ENCODE results near the gene HYAL3. TPM values are rescaled to one million over a fixed set of nuclear protein-coding genes. Genes with fewer than 3 reads are reported as not detected.

The HYAL3 gene
- polyA plus RNA-seq, 1 experiment, result 3.0 TPM

GRCh38 chr3:50296721-50297383, 2.4 kb downstream of the HYAL3 start:
- Histone ChIP-seq H3K27ac (ENCODE audit: low read depth, low read length) (no peak overlapping the region), H3K9me3 (ENCODE audit: control insufficient read depth, insufficient read depth, low read length) (no peaks in the 10 kb centered on the region; the same call in 1 of the 2 replicates), H3K27me3 (ENCODE audit: control insufficient read depth, insufficient read depth, low read length) (no peaks in the 10 kb centered on the region), H3K4me3 (ENCODE audit: low read depth, low read length) (no peak overlapping the region)
- no peak for TF ChIP-seq CTCF (IDR thresholded peaks at IDR 0.05; ENCODE audit: low read depth, low read length)
- no peak for DNase-seq (ENCODE audit: low read depth, low spot score)
- CTCF ChIA-PET, result interaction anchor here (0.7 to 1.6 kb wide), 2 partner anchors 50 to 70 kb away, joined by 3 to 4 read pairs; no protein-coding TSS in a partner anchor
- POLR2A ChIA-PET, result no interaction called here

- DNase-seq (ENCODE audit: low read depth, low spot score), result no peak
- no peaks in the 10 kb centered on the region for H3K27me3 ChIP-seq (ENCODE audit: control insufficient read depth, insufficient read depth, low read length)
- H3K27ac ChIP-seq (ENCODE audit: low read depth, low read length), result no peak overlapping the region
- H3K4me3 ChIP-seq (ENCODE audit: low read depth, low read length), result no peak overlapping the region
- no peaks in the 10 kb centered on the region; the same call in 1 of the 2 replicates for H3K9me3 ChIP-seq (ENCODE audit: control insufficient read depth, insufficient read depth, low read length)
- ChIA-PET CTCF (interaction anchor here (1.2 kb wide), 1 partner anchor 21 kb away, joined by 4 read pairs; no protein-coding TSS in a partner anchor), POLR2A (interaction anchor here (1.1 kb wide), 1 partner anchor 12 kb away, joined by 3 read pairs; no protein-coding TSS in a partner anchor)
- no peak for TF ChIP-seq CTCF (IDR thresholded peaks at IDR 0.05; ENCODE audit: low read depth, low read length)
These were observed 3.4 kb downstream of the HYAL3 start for GRCh38 chr3:50295553-50296431.

- ChIA-PET CTCF (interaction anchor here (1.2 kb wide), 1 partner anchor 20 kb away, joined by 4 read pairs; no protein-coding TSS in a partner anchor), POLR2A (interaction anchor here (1.1 kb wide), 1 partner anchor 11 kb away, joined by 3 read pairs; no protein-coding TSS in a partner anchor)
- no peak for TF ChIP-seq CTCF (IDR thresholded peaks at IDR 0.05; ENCODE audit: low read depth, low read length)
- H3K27ac ChIP-seq (ENCODE audit: low read depth, low read length), result no peak overlapping the region
- no peaks in the 10 kb centered on the region; the same call in 1 of the 2 replicates for H3K9me3 ChIP-seq (ENCODE audit: control insufficient read depth, insufficient read depth, low read length)
- H3K4me3 ChIP-seq (ENCODE audit: low read depth, low read length), result no peak overlapping the region
- no peak for DNase-seq (ENCODE audit: low read depth, low spot score)
- no peaks in the 10 kb centered on the region for H3K27me3 ChIP-seq (ENCODE audit: control insufficient read depth, insufficient read depth, low read length)
These were observed 4.5 kb downstream of the HYAL3 start for GRCh38 chr3:50294492-50295403.

GRCh38 chr3:50294089-50294488, 5.1 kb downstream of the HYAL3 start:
- H3K9me3 ChIP-seq (ENCODE audit: control insufficient read depth, insufficient read depth, low read length), result no peaks in the 10 kb centered on the region; the same call in 1 of the 2 replicates
- POLR2A ChIA-PET, result interaction anchor here (1.1 kb wide), 1 partner anchor 10 kb away, joined by 3 read pairs; no protein-coding TSS in a partner anchor
- H3K4me3 ChIP-seq (ENCODE audit: low read depth, low read length), result no peak overlapping the region
- no peak overlapping the region for H3K27ac ChIP-seq (ENCODE audit: low read depth, low read length)
- H3K27me3 ChIP-seq (ENCODE audit: control insufficient read depth, insufficient read depth, low read length), result no peaks in the 10 kb centered on the region
- no peak for DNase-seq (ENCODE audit: low read depth, low spot score)
- CTCF ChIA-PET, result interaction anchor here (0.6 kb wide), 1 partner anchor 27 kb away, joined by 3 read pairs; no protein-coding TSS in a partner anchor
- TF ChIP-seq CTCF (IDR thresholded peaks at IDR 0.05; ENCODE audit: low read depth, low read length), result no peak
